EL (cell line): Measurements from ENCODE around the gene CCR5AS.
"Not testable (repeated sequence)": the region's sequence is repeated elsewhere in the genome, so short reads cannot be mapped to it uniquely, and the experiment has no call there.

Experiments
- DNase-seq: peaks from one replicate; pipeline ENCODE4 v3.0.0-alpha.2; 2016

The CCR5AS gene

GRCh38 chr3:46401579-46401978 is 5.3 kb downstream of the CCR5AS start:
- no peak for DNase-seq

GRCh38 chr3:46400846-46401245 is 6.0 kb downstream of the CCR5AS start:
- DNase-seq = no peak

- DNase-seq = peak; percentile 77
Measured at GRCh38 chr3:46400000-46400734, 6.7 kb downstream of the CCR5AS start.

GRCh38 chr3:46399557-46399956 is 7.3 kb downstream of the CCR5AS start:
- peak; percentile 48 for DNase-seq

- no peak for DNase-seq
Measured at GRCh38 chr3:46399098-46399497, 7.8 kb downstream of the CCR5AS start.

GRCh38 chr3:46398186-46398955 is 8.5 kb downstream of the CCR5AS start:
- no peak for DNase-seq

GRCh38 chr3:46397111-46397510 is 9.8 kb downstream of the CCR5AS start:
- no peak for DNase-seq

- DNase-seq = no peak
Measured at GRCh38 chr3:46395766-46396530, 10.9 kb downstream of the CCR5AS start.

- DNase-seq = peak; percentile 46
Measured at GRCh38 chr3:46395210-46395661, 11.6 kb downstream of the CCR5AS start.

GRCh38 chr3:46393554-46394434 is 13.1 kb downstream of the CCR5AS start:
- DNase-seq = peak; percentile 61

- DNase-seq = no peak
Measured at GRCh38 chr3:46393011-46393410, 13.9 kb downstream of the CCR5AS start.

- not testable (repeated sequence) for DNase-seq
Measured at GRCh38 chr3:46391526-46391925, 15.3 kb downstream of the CCR5AS start.

- DNase-seq = no peak
Measured at GRCh38 chr3:46389306-46389705, 17.6 kb downstream of the CCR5AS start.

GRCh38 chr3:46388847-46389246 is 18.0 kb downstream of the CCR5AS start:
- DNase-seq = not testable (repeated sequence)

GRCh38 chr3:46386205-46386604 is 20.7 kb downstream of the CCR5AS start:
- peak; percentile 72 for DNase-seq

- no peak for DNase-seq
Measured at GRCh38 chr3:46383951-46384330, 22.9 kb downstream of the CCR5AS start.

GRCh38 chr3:46383211-46383950 is 23.5 kb downstream of the CCR5AS start:
- DNase-seq = no peak

- DNase-seq = no peak
Measured at GRCh38 chr3:46381625-46382024, 25.2 kb downstream of the CCR5AS start.

- DNase-seq = no peak
Measured at GRCh38 chr3:46380471-46381221, 26.2 kb downstream of the CCR5AS start.

- peak; percentile 57 for DNase-seq
Measured at GRCh38 chr3:46378426-46378942, 28.4 kb downstream of the CCR5AS start.

- no peak for DNase-seq
Measured at GRCh38 chr3:46375814-46376213, 31.1 kb downstream of the CCR5AS start.
